HG03060 (cell line): Measurements from ENCODE around the gene TTLL4.
A peak's percentile ranks its signal among the peaks of the same experiment; 100 is the strongest.
"Not testable (repeated sequence)": the region's sequence is repeated elsewhere in the genome, so short reads cannot be mapped to it uniquely, and the experiment has no call there.

Experiments used
- ATAC-seq: cut with Tn5 transposase; IDR thresholded peaks from one replicate; pipeline ENCODE4 v1.9.1; 2021; ENCODE audit warnings: low read depth, moderate number of reproducible peaks; ENCODE audit not compliant: unreplicated experiment

TTLL4 gene

DNA sequence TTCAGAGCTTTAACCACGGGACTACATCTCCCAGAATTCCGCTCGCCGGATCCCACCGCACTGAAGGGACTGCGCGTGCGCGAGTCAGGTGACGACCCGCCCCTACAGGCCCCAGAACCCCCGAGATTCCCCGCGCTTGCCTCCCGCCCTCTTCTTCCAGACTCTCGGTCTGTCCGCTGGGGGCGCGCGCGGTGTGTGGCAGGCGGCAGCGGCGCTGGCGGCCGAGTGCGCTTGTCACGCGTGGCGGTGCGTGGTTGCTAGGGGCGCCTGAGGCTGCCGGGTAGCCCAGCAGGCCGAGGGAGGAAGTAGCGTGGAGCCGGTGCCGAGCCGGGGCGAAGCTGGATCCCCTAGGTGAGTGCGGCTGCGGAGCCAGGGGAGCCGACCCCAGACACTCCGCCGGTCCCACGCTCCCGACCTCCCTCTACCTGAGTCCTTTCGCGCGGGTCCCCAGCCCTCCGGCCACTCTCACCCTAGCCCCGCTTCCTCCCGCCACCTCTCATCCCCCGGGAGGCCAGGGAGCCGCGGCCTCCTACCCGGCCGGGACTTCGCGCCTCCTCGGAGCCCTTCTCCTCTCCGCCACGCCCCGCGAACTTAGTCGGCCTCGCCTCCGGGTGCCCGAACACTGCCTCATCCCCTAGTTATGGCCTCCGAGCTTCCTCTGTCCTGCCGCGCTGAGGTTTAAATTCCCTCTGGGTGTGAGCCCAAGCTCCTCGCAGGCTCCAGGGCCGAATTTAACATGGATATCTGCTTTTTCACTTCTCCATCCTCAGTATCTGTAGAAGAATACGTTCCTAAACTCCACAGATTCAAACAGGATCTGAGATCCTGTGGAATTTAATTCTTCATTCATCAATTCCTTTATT is at the start of gene TTLL4:
TSS of gene TTLL4 (plus strand) at position 149 of the 863 bp plus-strand sequence. CDS start 26,842 bp downstream, outside the sequence.
- ATAC-seq = peak; percentile 64

DNA sequence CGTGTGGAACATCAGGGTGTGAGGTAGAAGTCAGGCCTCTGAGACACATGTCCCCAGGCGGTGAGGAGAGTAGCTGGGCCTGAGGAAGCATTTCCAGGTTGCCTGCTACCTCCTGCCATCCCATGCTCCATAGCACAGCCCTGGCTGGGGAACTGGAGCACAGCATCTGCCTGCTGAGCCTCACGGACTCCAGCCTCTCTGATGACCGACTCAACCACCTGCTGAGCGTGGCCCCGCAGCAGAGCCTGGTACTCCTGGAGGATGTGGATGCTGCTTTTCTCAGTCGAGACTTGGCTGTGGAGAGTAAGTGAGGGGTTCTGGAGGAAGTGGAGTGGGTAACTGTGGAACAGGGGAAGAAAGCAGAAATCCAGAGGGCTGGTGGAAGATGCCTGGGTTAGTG is 48.3 kb upstream of the TTLL4 start:
- no peak for ATAC-seq

DNA sequence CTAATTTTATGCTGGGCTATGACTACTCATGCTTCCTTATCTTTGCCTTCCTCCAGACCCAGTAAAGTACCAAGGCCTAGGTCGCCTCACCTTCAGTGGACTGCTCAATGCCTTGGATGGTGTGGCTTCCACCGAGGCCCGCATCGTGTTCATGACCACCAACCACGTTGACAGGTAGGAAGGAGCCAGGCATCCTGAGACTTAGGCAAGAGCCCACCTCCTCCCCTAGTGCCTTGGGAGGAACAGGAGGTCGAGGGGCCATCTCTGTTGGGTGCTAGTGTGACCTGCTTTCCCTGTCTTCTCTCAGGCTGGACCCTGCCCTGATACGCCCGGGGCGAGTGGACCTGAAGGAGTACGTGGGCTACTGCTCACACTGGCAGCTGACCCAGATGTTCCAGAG is 47.8 kb upstream of the TTLL4 start:
- no peak for ATAC-seq

DNA sequence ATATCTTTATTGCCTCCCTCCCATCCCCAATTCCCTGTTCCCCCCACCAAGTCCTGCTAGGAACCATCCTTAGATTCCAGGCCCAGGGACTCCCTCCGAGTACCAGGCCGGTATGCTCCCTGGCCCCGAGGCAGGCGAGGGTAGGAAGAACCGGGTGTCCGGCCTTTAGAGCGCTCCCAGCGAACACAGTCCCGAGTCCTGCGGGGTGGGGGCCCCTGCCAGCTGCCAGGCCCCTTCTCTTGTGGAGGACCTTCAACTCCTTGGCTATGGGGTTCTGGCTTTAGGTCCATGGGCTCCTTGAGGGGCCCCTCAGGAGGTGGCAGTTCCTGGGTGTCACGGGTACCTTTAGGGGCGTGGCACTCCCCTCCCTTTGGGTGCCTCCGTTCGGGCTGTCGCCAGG is 46.7 kb upstream of the TTLL4 start:
- no peak for ATAC-seq

DNA sequence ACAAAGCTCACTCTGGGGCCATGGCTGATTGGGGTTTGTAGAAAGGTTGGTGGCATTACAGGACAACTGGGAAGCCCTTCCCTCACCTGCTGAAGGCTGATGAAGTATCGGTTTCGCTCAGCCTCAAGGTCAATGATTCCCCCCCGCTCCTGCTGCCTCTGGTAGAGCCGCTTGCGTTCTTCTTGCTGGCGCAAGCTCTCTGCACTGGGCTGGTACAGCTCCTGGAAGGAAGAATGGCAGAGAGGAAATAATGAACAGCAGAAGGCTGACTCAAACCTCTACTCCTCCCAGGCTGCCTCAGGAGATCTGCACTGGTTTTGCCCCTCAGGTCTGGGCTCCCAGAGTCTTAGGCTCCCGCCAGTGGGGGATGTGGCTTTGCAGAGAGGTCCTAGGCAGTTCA is 46.0 kb upstream of the TTLL4 start:
- ATAC-seq = no peak

GRCh38 chr2:218671097-218671653 is 39.5 kb upstream of the TTLL4 start:
- no peak for ATAC-seq

DNA sequence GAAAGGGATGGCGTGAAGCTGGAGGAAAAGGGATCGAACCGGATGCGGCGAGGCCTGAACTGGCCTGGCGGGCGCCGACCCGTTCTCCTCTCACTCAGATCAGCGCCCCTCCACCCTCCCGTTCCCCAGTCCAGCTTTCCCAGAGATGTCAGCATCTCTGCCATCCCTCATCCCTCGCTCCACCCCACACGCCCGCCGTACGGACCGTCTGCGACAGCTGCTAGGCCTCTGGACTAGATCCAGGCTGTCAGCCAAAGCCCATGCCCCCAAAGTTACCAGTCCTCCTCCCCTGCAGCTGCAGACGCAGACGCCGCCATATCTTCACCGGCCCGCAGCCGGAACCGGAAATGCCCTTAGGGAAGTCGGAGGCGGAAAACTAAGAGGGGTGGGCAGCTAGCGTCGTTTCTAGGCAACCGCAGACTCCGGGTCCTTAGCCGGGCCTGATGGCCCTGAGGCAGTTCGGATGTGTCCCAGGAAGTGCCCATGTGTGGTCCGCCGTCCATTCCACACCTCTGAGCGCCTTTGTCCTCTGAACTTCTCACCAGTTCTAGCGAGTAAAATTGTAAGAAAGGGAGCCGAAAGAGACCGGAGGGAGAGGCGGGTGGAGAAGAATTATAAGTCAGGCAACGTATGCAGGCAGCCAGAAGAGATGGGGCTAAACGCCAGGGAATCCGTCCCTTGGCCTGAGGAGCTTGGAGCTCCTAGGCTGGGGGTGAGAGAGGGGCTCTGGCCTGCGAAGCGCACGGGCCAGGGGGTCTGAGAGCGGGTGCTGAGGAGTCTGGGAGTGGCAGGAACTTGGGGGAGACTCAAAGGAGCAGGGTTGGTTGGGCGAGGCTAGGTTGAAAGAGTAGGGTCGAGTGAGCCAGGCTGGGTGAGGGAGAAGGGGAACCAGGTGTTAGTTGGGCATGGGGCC is 38.7 kb upstream of the TTLL4 start, which contains the start of the genes RNF25 and STK36:
TSS of gene RNF25 (minus strand) at position 349 of the 913 bp plus-strand sequence. CDS start at position 317, 32 bp downstream.
TSS of gene STK36 (plus strand) at position 433 of the 913 bp plus-strand sequence. CDS start 744 bp downstream, outside the sequence.
- ATAC-seq = peak; percentile 79

GRCh38 chr2:218679119-218679518 is 31.5 kb upstream of the TTLL4 start:
- ATAC-seq = no peak

DNA sequence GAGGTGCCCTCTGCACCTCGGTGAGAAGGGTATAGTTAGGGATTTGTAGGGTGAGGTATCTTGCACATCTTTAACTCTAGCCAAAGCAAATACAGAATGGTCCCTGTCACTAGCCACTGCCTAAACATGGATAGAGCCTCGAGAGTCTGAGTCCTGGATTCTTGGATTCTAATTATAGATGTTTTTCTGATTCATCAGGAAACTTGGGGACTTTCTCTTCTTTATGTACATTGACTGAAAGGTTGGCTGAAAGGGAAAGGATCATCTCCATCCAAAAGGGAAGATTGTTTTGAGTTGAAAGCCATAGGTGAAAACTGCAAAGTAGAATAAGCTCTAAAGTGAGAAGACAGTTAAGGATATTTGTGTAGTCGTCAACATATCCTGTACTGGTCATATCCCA is 30.6 kb upstream of the TTLL4 start:
- ATAC-seq = no peak

DNA sequence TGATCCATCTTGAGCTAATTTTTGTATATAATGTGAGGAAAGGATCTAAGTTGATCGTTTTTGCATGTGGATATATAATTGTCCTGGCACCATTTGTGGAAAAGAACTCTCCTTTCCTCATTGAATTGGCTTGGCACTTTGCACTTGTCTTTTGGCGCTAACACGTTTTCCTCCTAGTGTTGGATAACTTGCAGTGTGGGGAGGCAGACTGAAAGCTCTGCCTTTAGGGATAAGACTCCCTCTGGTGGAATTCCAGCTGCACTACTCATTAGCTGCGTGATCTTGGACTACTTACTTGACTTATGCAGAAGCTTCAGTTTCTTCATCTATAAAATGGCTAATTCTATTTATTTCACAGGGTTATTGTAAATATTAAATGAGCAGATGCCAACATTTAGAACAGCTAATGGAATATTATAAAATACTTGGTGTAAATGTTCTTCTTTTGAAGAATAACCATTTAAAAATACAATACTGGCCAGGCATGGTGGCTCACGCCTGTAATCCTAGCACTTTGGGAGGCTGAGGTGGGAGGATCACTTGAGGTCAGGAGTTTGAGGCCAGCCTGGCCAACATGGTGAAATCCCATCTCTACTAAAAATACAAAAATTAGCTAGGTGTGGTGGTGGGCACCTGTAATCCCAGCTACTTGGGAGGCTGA is 23.1 kb upstream of the TTLL4 start:
- ATAC-seq = not testable (repeated sequence)

GRCh38 chr2:218691234-218691633 is 19.4 kb upstream of the TTLL4 start:
- no peak for ATAC-seq

DNA sequence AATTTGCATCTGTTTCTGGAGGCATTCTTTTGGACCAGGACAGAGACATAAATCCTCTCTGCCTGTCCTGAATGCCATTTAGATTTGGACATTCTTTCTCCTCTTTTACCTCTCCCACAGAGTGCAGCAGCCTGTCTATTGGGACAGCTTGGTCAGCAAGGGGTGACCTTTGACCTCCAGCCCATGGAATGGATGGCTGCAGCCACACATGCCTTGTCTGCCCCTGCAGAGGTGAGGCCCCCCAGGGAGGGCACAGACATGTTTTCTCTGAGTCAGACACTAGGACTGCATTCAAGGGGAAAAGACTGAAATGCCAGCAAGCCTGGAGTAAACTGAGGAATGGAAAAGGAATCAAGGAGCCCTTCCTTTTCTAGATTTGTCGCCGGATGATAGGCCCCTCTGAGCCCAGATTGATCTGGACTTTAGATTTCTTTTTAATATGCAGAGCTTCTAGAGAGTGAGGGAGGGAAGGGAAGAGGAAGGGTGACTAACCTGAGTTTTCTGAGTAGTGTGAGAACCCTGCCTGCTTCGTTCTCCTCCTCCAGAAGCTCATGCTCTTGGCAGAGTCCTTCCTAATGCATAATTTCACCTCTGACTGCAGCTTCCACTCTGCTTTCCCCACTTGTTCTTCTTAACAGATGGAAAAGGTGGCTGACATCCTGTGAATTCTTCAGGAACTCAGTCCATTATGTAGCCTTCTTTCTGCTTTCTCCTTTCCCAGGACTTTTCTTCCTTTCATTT is 16.1 kb upstream of the TTLL4 start:
- ATAC-seq = no peak

GRCh38 chr2:218698885-218699284 is 11.8 kb upstream of the TTLL4 start:
- ATAC-seq = no peak

DNA sequence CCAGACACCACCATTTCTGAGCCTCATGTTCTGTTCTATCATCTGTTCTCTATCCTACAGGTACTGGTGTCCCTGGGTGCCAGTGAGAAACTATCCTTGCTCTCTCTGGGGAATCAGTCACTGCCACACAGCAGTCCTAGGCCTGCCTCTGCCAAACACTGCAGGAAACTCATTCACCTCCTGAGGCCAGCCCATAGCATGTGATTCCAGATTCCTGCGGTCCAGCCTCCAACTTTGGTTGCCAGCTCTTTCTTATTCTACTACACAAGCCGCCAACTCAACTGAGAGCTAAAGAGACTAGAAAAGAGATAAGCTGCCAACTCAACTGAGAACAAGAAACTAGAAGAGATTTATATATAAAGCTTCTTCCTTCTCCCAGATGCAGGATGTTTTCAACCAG is 8.8 kb upstream of the TTLL4 start:
- no peak for ATAC-seq

DNA sequence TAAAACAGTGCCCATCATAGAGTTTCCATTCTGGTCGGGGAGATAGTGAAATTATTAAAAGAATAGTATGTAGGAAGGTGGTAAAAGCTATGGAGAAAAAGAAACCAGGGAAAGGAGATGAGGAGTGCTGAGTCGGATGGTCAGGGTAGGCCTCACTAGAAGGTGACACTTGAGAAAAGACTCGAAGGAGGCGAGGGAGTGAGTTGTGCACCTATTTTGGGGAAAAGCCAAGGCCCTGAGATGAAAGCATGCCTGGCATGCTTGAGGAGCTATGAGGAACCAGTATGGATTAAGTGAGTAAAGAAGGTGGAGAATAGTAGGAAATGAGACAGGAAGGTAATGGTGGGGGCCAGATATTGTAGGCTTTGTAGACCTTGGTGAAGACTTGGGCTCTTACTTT is 7.3 kb upstream of the TTLL4 start:
- ATAC-seq = no peak

DNA sequence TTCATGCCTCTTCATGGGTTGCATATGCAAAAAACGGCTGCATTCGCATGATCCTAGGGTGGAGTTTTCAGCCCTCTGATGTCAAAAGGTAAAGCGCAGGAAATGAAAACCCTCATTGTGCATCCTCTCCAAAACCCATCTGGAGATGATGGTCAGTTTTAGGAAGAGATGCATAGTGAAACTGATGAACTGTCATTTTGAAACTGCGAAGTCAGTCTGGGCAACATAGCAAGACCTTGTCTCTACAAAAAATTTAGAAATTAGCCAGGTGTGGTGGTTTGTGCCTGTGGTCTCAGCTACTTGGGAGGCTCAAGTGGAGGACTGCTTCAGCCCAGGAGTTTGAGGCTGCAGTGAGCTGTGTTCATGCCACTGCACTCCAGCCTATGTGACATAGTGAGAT is 2.5 kb upstream of the TTLL4 start:
- ATAC-seq = peak; percentile 33

- ATAC-seq = no peak
These were observed 727 bp upstream of the TTLL4 start for GRCh38 chr2:218709908-218710307.

GRCh38 chr2:218710334-218710686 is 325 bp upstream of the TTLL4 start:
- ATAC-seq = no peak

- no peak for ATAC-seq
These were observed 905 bp downstream of the TTLL4 start for GRCh38 chr2:218711550-218711929.

GRCh38 chr2:218713922-218714321 is 3.3 kb downstream of the TTLL4 start:
- ATAC-seq = no peak
